HEK293 (cell line): ENCODE measurements around the gene TEDC2.

ENCODE experiments used
- CTCF ChIP-seq: fragments of 450-650 bp; formaldehyde crosslinking; IDR thresholded peaks from 2 replicates; pipeline ENCODE4 v1.5.1; 2016; ENCODE audit warnings: missing biosample characterization, missing genetic modification characterization
- GLI2 ChIP-seq: fragments of 450-650 bp; formaldehyde crosslinking; IDR thresholded peaks from 2 replicates; pipeline ENCODE4; 2017; ENCODE audit warnings: missing biosample characterization, missing genetic modification characterization, low read depth, borderline replicate concordance
- GLIS2 ChIP-seq: fragments of 450-650 bp; formaldehyde crosslinking; IDR thresholded peaks from 2 replicates; pipeline ENCODE4 v1.5.1; 2016; ENCODE audit warnings: missing biosample characterization, missing genetic modification characterization
- HIC1 ChIP-seq: fragments of 450-650 bp; formaldehyde crosslinking; IDR thresholded peaks from 2 replicates; pipeline ENCODE4 v1.5.1; 2016; ENCODE audit warnings: missing biosample characterization, missing genetic modification characterization
- KLF8 ChIP-seq: fragments of 450-650 bp; formaldehyde crosslinking; IDR thresholded peaks from 2 replicates; pipeline ENCODE4 v1.5.1; 2016; ENCODE audit warnings: missing biosample characterization, missing genetic modification characterization
- KLF9 ChIP-seq: fragments of 450-650 bp; formaldehyde crosslinking; IDR thresholded peaks from 2 replicates; pipeline ENCODE4 v1.5.1; 2016; ENCODE audit warnings: missing biosample characterization, missing genetic modification characterization, low read depth
- OSR2 ChIP-seq: fragments of 450-650 bp; formaldehyde crosslinking; IDR thresholded peaks from 2 replicates; pipeline ENCODE4 v1.5.1; 2016; ENCODE audit warnings: missing biosample characterization, missing genetic modification characterization
- RBAK ChIP-seq: fragments of 450-650 bp; formaldehyde crosslinking; IDR thresholded peaks from 2 replicates; pipeline ENCODE4 v1.5.1; 2016; ENCODE audit warnings: missing biosample characterization, missing genetic modification characterization
- SP2 ChIP-seq: fragments of 450-650 bp; formaldehyde crosslinking; IDR thresholded peaks from 2 replicates; pipeline ENCODE4 v1.5.1; 2016; ENCODE audit warnings: missing biosample characterization, missing genetic modification characterization
- SP7 ChIP-seq: fragments of 450-650 bp; formaldehyde crosslinking; IDR thresholded peaks from 2 replicates; pipeline ENCODE4 v1.5.1; 2016; ENCODE audit warnings: missing biosample characterization, missing genetic modification characterization
- ZBTB26 ChIP-seq: fragments of 450-650 bp; formaldehyde crosslinking; optimal IDR thresholded peaks from 2 replicates; pipeline ENCODE3; 2016; ENCODE audit warnings: missing biosample characterization, mild to moderate bottlenecking, missing genetic modification characterization
- ZBTB7A ChIP-seq: fragments of 450-650 bp; formaldehyde crosslinking; IDR thresholded peaks from 2 replicates; pipeline ENCODE4 v1.5.1; 2016; ENCODE audit warnings: low read depth, missing biosample characterization, missing genetic modification characterization
- ZBTB8A ChIP-seq: fragments of 450-650 bp; formaldehyde crosslinking; IDR thresholded peaks from 2 replicates; pipeline ENCODE4 v1.5.1; 2016; ENCODE audit warnings: missing biosample characterization, missing genetic modification characterization
- ZEB2 ChIP-seq: fragments of 450-650 bp; formaldehyde crosslinking; IDR thresholded peaks from 2 replicates; pipeline ENCODE4 v1.5.1; 2016; ENCODE audit warnings: missing biosample characterization, missing genetic modification characterization
- ZFP69B ChIP-seq: fragments of 450-650 bp; formaldehyde crosslinking; IDR thresholded peaks from 2 replicates; pipeline ENCODE4 v1.5.1; 2016; ENCODE audit warnings: missing biosample characterization, missing genetic modification characterization
- ZNF112 ChIP-seq: fragments of 450-650 bp; formaldehyde crosslinking; IDR thresholded peaks from 2 replicates; pipeline ENCODE4 v1.5.0; 2017; ENCODE audit warnings: missing biosample characterization, missing genetic modification characterization
- ZNF121 ChIP-seq: fragments of 450-650 bp; formaldehyde crosslinking; IDR thresholded peaks from 2 replicates; pipeline ENCODE4 v1.5.1; 2016; ENCODE audit warnings: missing biosample characterization, missing genetic modification characterization
- ZNF157 ChIP-seq: fragments of 450-650 bp; formaldehyde crosslinking; IDR thresholded peaks from 2 replicates; pipeline ENCODE4 v1.5.1; 2016; ENCODE audit warnings: missing biosample characterization, missing genetic modification characterization
- ZNF19 ChIP-seq: fragments of 450-650 bp; formaldehyde crosslinking; IDR thresholded peaks from 2 replicates; pipeline ENCODE4; 2016; ENCODE audit warnings: missing biosample characterization, missing genetic modification characterization, low read depth
- ZNF221 ChIP-seq: fragments of 450-650 bp; formaldehyde crosslinking; IDR thresholded peaks from 2 replicates; pipeline ENCODE4 v1.5.1; 2017; ENCODE audit warnings: missing biosample characterization, missing genetic modification characterization, borderline replicate concordance
- ZNF292 ChIP-seq: fragments of 450-650 bp; formaldehyde crosslinking; IDR thresholded peaks from 2 replicates; pipeline ENCODE4 v1.5.1; 2016; ENCODE audit warnings: low read depth, missing biosample characterization, missing genetic modification characterization, borderline replicate concordance
- ZNF335 ChIP-seq: fragments of 450-650 bp; formaldehyde crosslinking; conservative IDR thresholded peaks from 2 replicates; pipeline ENCODE4 v1.5.1; 2016; ENCODE audit warnings: missing biosample characterization, missing genetic modification characterization
- ZNF362 ChIP-seq: fragments of 450-650 bp; formaldehyde crosslinking; IDR thresholded peaks from 2 replicates; pipeline ENCODE4 v1.5.1; 2016; ENCODE audit warnings: missing biosample characterization, missing genetic modification characterization
- ZNF366 ChIP-seq: fragments of 450-650 bp; formaldehyde crosslinking; conservative IDR thresholded peaks from 2 replicates; pipeline ENCODE4 v1.5.1; 2016; ENCODE audit warnings: missing biosample characterization, missing genetic modification characterization
- ZNF501 ChIP-seq: fragments of 450-650 bp; formaldehyde crosslinking; IDR thresholded peaks from 2 replicates; pipeline ENCODE4 v1.5.1; 2016; ENCODE audit warnings: missing biosample characterization, missing genetic modification characterization
- ZNF560 ChIP-seq: fragments of 450-650 bp; formaldehyde crosslinking; IDR thresholded peaks from 2 replicates; pipeline ENCODE4 v1.5.1; 2017; ENCODE audit warnings: missing biosample characterization, missing genetic modification characterization, borderline replicate concordance
- ZNF626 ChIP-seq: fragments of 450-650 bp; sonication (Bioruptor Pico); formaldehyde crosslinking; IDR thresholded peaks from 2 replicates; pipeline ENCODE4 v1.5.1; 2018; ENCODE audit warnings: missing biosample characterization, missing genetic modification characterization, inconsistent platforms
- ZNF664 ChIP-seq: fragments of 450-650 bp; formaldehyde crosslinking; IDR thresholded peaks from 2 replicates; pipeline ENCODE4 v1.5.1; 2016; ENCODE audit warnings: missing biosample characterization, missing genetic modification characterization
- ZNF701 ChIP-seq: fragments of 450-650 bp; formaldehyde crosslinking; IDR thresholded peaks from 2 replicates; pipeline ENCODE4 v1.5.1; 2016; ENCODE audit warnings: missing biosample characterization, missing genetic modification characterization
- ZNF704 ChIP-seq: fragments of 450-650 bp; formaldehyde crosslinking; IDR thresholded peaks from 2 replicates; pipeline ENCODE4 v1.5.1; 2016; ENCODE audit warnings: missing biosample characterization, missing genetic modification characterization
- ZNF707 ChIP-seq: fragments of 450-650 bp; formaldehyde crosslinking; IDR thresholded peaks from 2 replicates; pipeline ENCODE4 v1.5.1; 2016; ENCODE audit warnings: missing biosample characterization, missing genetic modification characterization
- ZNF776 ChIP-seq: fragments of 450-650 bp; formaldehyde crosslinking; IDR thresholded peaks from 2 replicates; pipeline ENCODE4 v1.5.0; 2017; ENCODE audit warnings: missing biosample characterization, missing genetic modification characterization, borderline replicate concordance
- ZNF777 ChIP-seq: fragments of 450-650 bp; formaldehyde crosslinking; IDR thresholded peaks from 2 replicates; pipeline ENCODE4 v1.5.1; 2017; ENCODE audit warnings: missing biosample characterization, missing genetic modification characterization, borderline replicate concordance
- ZSCAN30 ChIP-seq: fragments of 450-650 bp; IDR thresholded peaks from 2 replicates; pipeline ENCODE4 v1.5.1; 2018; ENCODE audit warnings: missing biosample characterization, mild to moderate bottlenecking, missing genetic modification characterization, moderate library complexity

Gene TEDC2

GRCh38 chr16:2475413-2476344, 15.8 kb downstream of the TEDC2 start (continued):
- TF ChIP-seq ZNF560 (no peak), ZNF157 (no peak), GLIS2 (tag by site-specific recombination) (peak; percentile 93), RBAK (tag by site-specific recombination) (no peak), ZNF366 (tag by site-specific recombination) (no peak), ZNF19 (tag by site-specific recombination) (no peak), ZNF626 (tag by site-specific recombination) (no peak), ZBTB26 (peak; percentile 20), OSR2 (tag by site-specific recombination) (no peak), ZNF776 (tag by site-specific recombination) (no peak), ZNF362 (tag by site-specific recombination) (no peak), HIC1 (tag by site-specific recombination) (no peak), SP2 (peak; percentile 74), ZNF664 (tag by site-specific recombination) (no peak), ZNF121 (no peak), ZNF704 (tag by site-specific recombination) (no peak), ZNF292 (tag by site-specific recombination) (no peak), ZSCAN30 (tag by site-specific recombination) (no peak), SP7 (no peak), ZNF221 (tag by site-specific recombination) (no peak), ZNF335 (tag by site-specific recombination) (no peak), GLI2 (tag by site-specific recombination) (no peak), ZNF112 (tag by site-specific recombination) (no peak), ZBTB7A (0 out of 2 replicates have a peak, but pooled peaks have one; percentile 13), ZNF777 (tag by site-specific recombination) (no peak), KLF8 (tag by site-specific recombination) (no peak; the same call in 1 of the 2 replicates), ZFP69B (tag by site-specific recombination) (no peak), KLF9 (tag by site-specific recombination) (peak; percentile 59; the same call in 1 of the 2 replicates), ZNF707 (tag by site-specific recombination) (no peak), ZNF701 (tag by site-specific recombination) (no peak), ZBTB8A (tag by site-specific recombination) (0 out of 2 replicates have a peak, but pooled peaks have one; percentile 28), CTCF (tag by site-specific recombination) (no peak), ZEB2 (tag by site-specific recombination) (peak; percentile 69; the same call in 1 of the 2 replicates), ZNF501 (tag by site-specific recombination) (no peak)
